KMS-11 (cell line): ENCODE results near the gene SYT2.
"Not testable (repeated sequence)": the region's sequence is repeated elsewhere in the genome, so short reads cannot be mapped to it uniquely, and the experiment has no call there.

ENCODE experiments used
- H2AFZ ChIP-seq: fragments of 200-600 bp; sonication (generic); 2 replicates; pipeline ENCODE4 v1.6.1; 2016; ENCODE audit warnings: antibody characterized with exemption, mixed run types, low read depth
- H3K27ac ChIP-seq: fragments of 200-600 bp; sonication (generic); 2 replicates; pipeline ENCODE4 v1.6.1; 2016; ENCODE audit warnings: mild to moderate bottlenecking, mixed run types
- H3K27me3 ChIP-seq: fragments of 200-600 bp; sonication (generic); 2 replicates; pipeline ENCODE4 v1.6.1; 2017; ENCODE audit warnings: mild to moderate bottlenecking, low read depth, mixed run types, moderate library complexity; ENCODE audit not compliant: insufficient read depth
- H3K36me3 ChIP-seq: fragments of 200-600 bp; sonication (generic); 2 replicates; pipeline ENCODE4 v1.6.1; 2017; ENCODE audit warnings: mild to moderate bottlenecking, mixed run types; ENCODE audit not compliant: insufficient read depth
- H3K4me1 ChIP-seq: fragments of 200-600 bp; sonication (generic); 2 replicates; pipeline ENCODE4 v1.6.1; 2016; ENCODE audit warnings: mild to moderate bottlenecking, low read depth, mixed run types; ENCODE audit not compliant: poor library complexity, severe bottlenecking
- H3K4me2 ChIP-seq: fragments of 200-600 bp; sonication (generic); 2 replicates; pipeline ENCODE4 v1.7.0; 2016; ENCODE audit warnings: mild to moderate bottlenecking, mixed run types
- H3K4me3 ChIP-seq: fragments of 200-600 bp; sonication (generic); IDR thresholded peaks from 2 replicates; pipeline ENCODE4 v1.6.1; 2017; ENCODE audit warnings: low read depth, low read length, mixed read lengths; ENCODE audit not compliant: insufficient read depth
- H3K79me2 ChIP-seq: fragments of 200-600 bp; sonication (generic); 2 replicates; pipeline ENCODE4 v1.6.1; 2016; ENCODE audit warnings: low read depth, mixed run types; ENCODE audit not compliant: insufficient read depth
- H3K9ac ChIP-seq: fragments of 200-600 bp; sonication (generic); 2 replicates; pipeline ENCODE4 v1.6.1; 2016; ENCODE audit warnings: mild to moderate bottlenecking, mixed run types
- H4K20me1 ChIP-seq: fragments of 200-600 bp; sonication (generic); 2 replicates; pipeline ENCODE4 v1.6.1; 2016; ENCODE audit warnings: mild to moderate bottlenecking, mixed run types; ENCODE audit not compliant: insufficient read depth
- TF ChIP-seq, protein P1 (sequence below): fragments of 200-600 bp; sonication (generic); conservative IDR thresholded peaks from 2 replicates; pipeline ENCODE4 v1.6.1; 2017; ENCODE audit warnings: low read depth, mild to moderate bottlenecking, antibody characterized with exemption, low read length, moderate library complexity, mixed read lengths

The SYT2 gene

DNA sequence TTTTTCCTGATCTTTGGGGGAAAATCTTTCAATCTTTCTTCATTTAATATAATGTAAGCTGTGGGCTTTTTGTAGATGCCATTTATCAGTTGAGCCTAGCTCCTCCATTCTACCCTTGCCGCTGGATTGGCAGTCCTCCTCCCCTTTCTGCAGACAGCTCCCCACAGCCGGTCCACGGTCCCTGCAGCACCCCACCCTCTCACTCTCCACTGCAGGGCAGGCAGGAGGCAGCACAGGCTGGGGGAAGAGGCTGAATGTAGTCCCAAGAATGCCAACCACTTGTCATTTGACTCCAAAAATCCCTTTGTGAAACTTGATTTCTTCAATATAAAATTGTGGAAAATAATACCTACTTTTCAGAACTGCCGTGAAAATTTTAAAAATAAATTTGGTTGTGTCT lies 96.7 kb downstream of the SYT2 start:
- no peaks in the 10 kb centered on the region for H3K27me3 ChIP-seq
- no peak overlapping the region for H2AFZ ChIP-seq
- H3K36me3 ChIP-seq, result no peaks in the 10 kb centered on the region
- peaks cover 18% of the 10 kb centered on the region for H3K4me1 ChIP-seq
- no peak overlapping the region for H3K9ac ChIP-seq
- no peaks in the 10 kb centered on the region for H3K79me2 ChIP-seq
- no peak overlapping the region for H3K4me2 ChIP-seq
- no peak overlapping the region for H3K4me3 ChIP-seq
- no peaks in the 10 kb centered on the region for H4K20me1 ChIP-seq
- H3K27ac ChIP-seq, result no peak overlapping the region
- TF ChIP-seq, protein P1, sequence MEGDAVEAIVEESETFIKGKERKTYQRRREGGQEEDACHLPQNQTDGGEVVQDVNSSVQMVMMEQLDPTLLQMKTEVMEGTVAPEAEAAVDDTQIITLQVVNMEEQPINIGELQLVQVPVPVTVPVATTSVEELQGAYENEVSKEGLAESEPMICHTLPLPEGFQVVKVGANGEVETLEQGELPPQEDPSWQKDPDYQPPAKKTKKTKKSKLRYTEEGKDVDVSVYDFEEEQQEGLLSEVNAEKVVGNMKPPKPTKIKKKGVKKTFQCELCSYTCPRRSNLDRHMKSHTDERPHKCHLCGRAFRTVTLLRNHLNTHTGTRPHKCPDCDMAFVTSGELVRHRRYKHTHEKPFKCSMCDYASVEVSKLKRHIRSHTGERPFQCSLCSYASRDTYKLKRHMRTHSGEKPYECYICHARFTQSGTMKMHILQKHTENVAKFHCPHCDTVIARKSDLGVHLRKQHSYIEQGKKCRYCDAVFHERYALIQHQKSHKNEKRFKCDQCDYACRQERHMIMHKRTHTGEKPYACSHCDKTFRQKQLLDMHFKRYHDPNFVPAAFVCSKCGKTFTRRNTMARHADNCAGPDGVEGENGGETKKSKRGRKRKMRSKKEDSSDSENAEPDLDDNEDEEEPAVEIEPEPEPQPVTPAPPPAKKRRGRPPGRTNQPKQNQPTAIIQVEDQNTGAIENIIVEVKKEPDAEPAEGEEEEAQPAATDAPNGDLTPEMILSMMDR, result no peak

DNA sequence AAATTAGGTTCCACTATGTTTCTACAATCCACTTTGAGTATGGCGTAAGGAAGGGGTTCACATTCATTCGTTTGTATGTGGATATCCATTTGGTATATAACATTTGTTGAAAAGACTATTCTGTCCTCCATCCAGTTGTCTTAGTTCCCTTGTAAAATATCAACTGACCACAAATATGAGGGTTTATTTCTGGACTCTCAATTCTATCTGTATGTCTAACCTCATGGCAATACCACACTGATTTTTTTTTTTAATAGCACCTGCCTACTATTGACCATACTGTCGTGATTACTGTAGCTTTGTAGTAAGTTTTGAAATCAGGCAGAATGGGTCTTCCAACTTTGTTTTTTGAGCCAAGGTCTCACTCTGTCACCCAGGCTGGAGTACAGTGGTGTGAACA lies 98.2 kb downstream of the SYT2 start:
- not testable (repeated sequence) for H2AFZ ChIP-seq, H3K4me2 ChIP-seq, H3K36me3 ChIP-seq, H3K27me3 ChIP-seq, H3K4me3 ChIP-seq, H3K79me2 ChIP-seq, H4K20me1 ChIP-seq, H3K9ac ChIP-seq, H3K27ac ChIP-seq
- H3K4me1 ChIP-seq, result peaks cover 18% of the 10 kb centered on the region

DNA sequence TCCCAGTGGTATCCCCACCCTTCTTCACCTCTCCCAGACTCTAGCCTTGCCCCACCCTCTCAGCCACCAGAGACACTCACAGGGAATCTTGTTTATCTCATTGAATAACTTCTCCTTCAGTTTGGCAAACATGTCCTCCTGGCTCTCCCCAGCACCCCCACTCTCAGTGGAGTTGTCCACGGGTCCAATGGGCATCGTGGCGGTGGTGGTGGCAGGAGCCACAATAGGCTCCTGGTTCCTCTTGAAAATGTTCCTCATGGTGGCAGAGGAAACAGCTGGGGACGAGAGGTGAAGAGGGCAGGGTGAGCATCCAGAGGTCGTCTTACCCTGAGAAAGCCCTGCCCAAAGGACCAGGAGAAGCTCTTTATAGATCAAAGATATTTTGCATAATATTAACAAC lies 104.7 kb downstream of the SYT2 start:
- no peaks in the 10 kb centered on the region for H4K20me1 ChIP-seq
- H3K27me3 ChIP-seq, result no peaks in the 10 kb centered on the region
- H3K79me2 ChIP-seq, result no peaks in the 10 kb centered on the region
- H2AFZ ChIP-seq, result no peak overlapping the region
- H3K4me1 ChIP-seq, result no peaks in the 10 kb centered on the region
- no peak overlapping the region for H3K9ac ChIP-seq
- no peak overlapping the region for H3K4me3 ChIP-seq
- H3K27ac ChIP-seq, result no peak overlapping the region
- TF ChIP-seq, protein P1, result no peak
- H3K36me3 ChIP-seq, result no peaks in the 10 kb centered on the region
- no peak overlapping the region for H3K4me2 ChIP-seq

DNA sequence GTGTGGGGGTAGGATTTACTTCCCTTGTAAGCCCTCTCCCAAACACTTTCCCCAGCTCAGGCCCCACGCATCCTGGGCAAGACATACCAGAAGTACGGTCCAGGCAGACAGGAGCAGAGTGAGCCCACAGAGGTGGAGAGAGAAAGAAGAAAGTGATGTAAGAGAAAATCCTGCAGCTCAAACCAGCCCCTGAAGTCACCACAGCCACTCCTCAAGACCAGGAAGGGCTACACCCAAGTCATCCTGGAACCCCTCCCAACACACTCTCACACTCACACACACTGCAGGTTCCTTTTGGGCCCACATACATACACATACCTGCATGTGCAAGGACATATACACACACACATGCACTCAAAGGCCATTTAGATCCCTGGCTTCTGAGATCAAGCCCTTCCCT lies 106.8 kb downstream of the SYT2 start:
- Histone ChIP-seq H3K4me2 (no peak overlapping the region), H4K20me1 (no peaks in the 10 kb centered on the region), H3K9ac (no peak overlapping the region), H3K27me3 (no peaks in the 10 kb centered on the region), H3K27ac (no peak overlapping the region), H2AFZ (no peak overlapping the region), H3K4me1 (peaks cover 4% of the 10 kb centered on the region), H3K79me2 (no peaks in the 10 kb centered on the region), H3K4me3 (no peak overlapping the region), H3K36me3 (no peaks in the 10 kb centered on the region)
- TF ChIP-seq, protein P1, result no peak

DNA sequence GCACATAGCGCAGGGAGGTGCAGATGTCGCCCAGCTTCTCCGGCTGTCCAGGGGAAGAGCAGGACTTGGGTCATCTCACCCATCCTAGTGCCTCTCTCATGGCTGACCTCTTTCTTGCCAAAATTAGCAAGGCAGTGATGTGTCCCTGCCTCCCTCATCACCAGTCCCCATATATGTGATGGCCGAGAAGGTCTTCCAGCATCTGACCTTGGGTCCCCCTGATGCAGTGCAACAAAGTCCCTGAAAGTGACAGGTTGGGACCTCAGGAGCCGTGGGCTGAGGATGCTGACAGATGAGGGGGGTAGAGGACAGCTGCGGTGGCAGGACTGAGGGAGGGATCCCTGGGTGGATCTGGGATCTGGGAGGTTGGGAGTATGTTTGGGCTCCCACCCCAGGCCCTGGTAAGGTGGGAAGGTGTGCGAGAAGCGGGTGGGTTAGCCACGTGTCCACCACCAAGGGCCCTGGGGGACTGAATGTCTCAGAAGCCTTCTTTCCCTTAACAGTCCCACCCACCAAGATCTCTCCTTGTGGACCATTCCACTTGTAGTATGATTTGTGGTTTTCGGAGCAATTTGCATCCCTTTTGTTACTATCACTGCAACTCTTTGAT lies 109.7 kb downstream of the SYT2 start:
- H3K27me3 ChIP-seq, result no peaks in the 10 kb centered on the region
- H3K79me2 ChIP-seq, result no peaks in the 10 kb centered on the region
- no peak overlapping the region for H3K4me3 ChIP-seq
- H3K9ac ChIP-seq, result no peak overlapping the region
- no peak overlapping the region for H3K27ac ChIP-seq
- no peak overlapping the region for H2AFZ ChIP-seq
- H4K20me1 ChIP-seq, result no peaks in the 10 kb centered on the region
- peaks cover 4% of the 10 kb centered on the region for H3K4me1 ChIP-seq
- TF ChIP-seq, protein P1, result peak; percentile 48
- no peaks in the 10 kb centered on the region for H3K36me3 ChIP-seq
- no peak overlapping the region for H3K4me2 ChIP-seq
